Osteocyte (in vitro differentiated cells): ENCODE results near the gene SEMA4A. TPM values are rescaled to one million over a fixed set of nuclear protein-coding genes. Genes with fewer than 3 reads are reported as not detected.
"Not testable (repeated sequence)": the region's sequence is repeated elsewhere in the genome, so short reads cannot be mapped to it uniquely, and the experiment has no call there.

Experiments
- DNase-seq: peaks from one replicate; pipeline ENCODE4 v3.0.0; 2021; ENCODE audit warnings: mixed read lengths; ENCODE audit not compliant: unreplicated experiment; ENCODE audit errors: extremely low spot score
- H3K27ac Mint-ChIP-seq: one replicate; pipeline ENCODE4 v1.8.0; 2021; ENCODE audit warnings: mild to moderate bottlenecking, mixed read lengths; ENCODE audit not compliant: unreplicated experiment
- H3K27me3 Mint-ChIP-seq: one replicate; pipeline ENCODE4 v1.8.0; 2021; ENCODE audit warnings: mixed read lengths; ENCODE audit not compliant: unreplicated experiment
- H3K36me3 Mint-ChIP-seq: one replicate; pipeline ENCODE4 v1.8.0; 2021; ENCODE audit warnings: mixed read lengths; ENCODE audit not compliant: unreplicated experiment
- H3K4me1 Mint-ChIP-seq: one replicate; pipeline ENCODE4 v1.8.0; 2021; ENCODE audit warnings: mixed read lengths; ENCODE audit not compliant: unreplicated experiment
- H3K4me3 Mint-ChIP-seq: one replicate; pipeline ENCODE4 v1.8.0; 2021; ENCODE audit warnings: mild to moderate bottlenecking, moderate library complexity, mixed read lengths; ENCODE audit not compliant: unreplicated experiment
- H3K9me3 Mint-ChIP-seq: one replicate; pipeline ENCODE4 v1.8.0; 2021; ENCODE audit warnings: mixed read lengths; ENCODE audit not compliant: unreplicated experiment
- CTCF ChIP-seq: fragments of 200-600 bp; sonication (generic); IDR thresholded peaks from 2 replicates; pipeline ENCODE4 v1.5.0; 2021; ENCODE audit warnings: antibody characterized with exemption, mild to moderate bottlenecking, moderate library complexity
- total RNA-seq: library from RNA; stranded (reverse); gene quantifications from 2 replicates; pipeline ENCODE4 v1.2.1, GENCODE V29; 2021

The SEMA4A gene
- total RNA-seq, 1 donor from 2014 or later = 1.8 TPM

GRCh38 chr1:156180471-156180870 is 27.1 kb downstream of the SEMA4A start:
- Mint-ChIP-seq H3K4me3 (no peak overlapping the region), H3K36me3 (no peaks in the 10 kb centered on the region), H3K27ac (no peak overlapping the region), H3K4me1 (no peaks in the 10 kb centered on the region), H3K27me3 (peaks cover 20% of the 10 kb centered on the region), H3K9me3 (no peaks in the 10 kb centered on the region)
- TF ChIP-seq CTCF = no peak
- no peak for DNase-seq

GRCh38 chr1:156181391-156181924 is 28.1 kb downstream of the SEMA4A start:
- H3K27me3 Mint-ChIP-seq = peaks cover 20% of the 10 kb centered on the region
- not testable (repeated sequence) for DNase-seq, H3K4me1 Mint-ChIP-seq, H3K27ac Mint-ChIP-seq, H3K9me3 Mint-ChIP-seq, H3K36me3 Mint-ChIP-seq, H3K4me3 Mint-ChIP-seq

GRCh38 chr1:156182010-156182779 is 28.8 kb downstream of the SEMA4A start:
- not testable (repeated sequence) for H3K4me1 Mint-ChIP-seq, DNase-seq, H3K36me3 Mint-ChIP-seq, H3K4me3 Mint-ChIP-seq, H3K9me3 Mint-ChIP-seq, H3K27ac Mint-ChIP-seq
- peaks cover 20% of the 10 kb centered on the region for H3K27me3 Mint-ChIP-seq

GRCh38 chr1:156186347-156187177 is 33.2 kb downstream of the SEMA4A start:
- not testable (repeated sequence) for H3K9me3 Mint-ChIP-seq, H3K27ac Mint-ChIP-seq, DNase-seq, H3K4me1 Mint-ChIP-seq, H3K4me3 Mint-ChIP-seq, H3K36me3 Mint-ChIP-seq
- H3K27me3 Mint-ChIP-seq = peaks cover 11% of the 10 kb centered on the region

- not testable (repeated sequence) for H3K27me3 Mint-ChIP-seq, H3K9me3 Mint-ChIP-seq, H3K36me3 Mint-ChIP-seq, H3K4me3 Mint-ChIP-seq, H3K27ac Mint-ChIP-seq, DNase-seq
- peaks cover 19% of the 10 kb centered on the region for H3K4me1 Mint-ChIP-seq
These were observed 36.9 kb downstream of the SEMA4A start for GRCh38 chr1:156190265-156190664.

- DNase-seq = no peak
- peaks cover 26% of the 10 kb centered on the region for H3K4me1 Mint-ChIP-seq
- peaks cover 6% of the 10 kb centered on the region for H3K36me3 Mint-ChIP-seq
- peaks cover 7% of the 10 kb centered on the region for H3K9me3 Mint-ChIP-seq
- H3K27ac Mint-ChIP-seq = no peak overlapping the region
- no peak for TF ChIP-seq CTCF
- no peak overlapping the region for H3K4me3 Mint-ChIP-seq
- H3K27me3 Mint-ChIP-seq = peaks cover 2% of the 10 kb centered on the region
These were observed 38.0 kb downstream of the SEMA4A start for GRCh38 chr1:156191292-156191964.
